ENCODE data around the gene POLR3K.
A peak's percentile ranks its signal among the peaks of the same experiment; 100 is the strongest.

POLR3K gene

GRCh38 chr16:65745-66144, 12.3 kb upstream of the POLR3K start (continued):
- peak; percentile 87 for TF ChIP-seq HIC1 (tag by site-specific recombination; IDR thresholded peaks at IDR 0.05)
- peak; percentile 98 for TF ChIP-seq CTCF (tag by site-specific recombination; IDR thresholded peaks at IDR 0.05)
- TF ChIP-seq ZBTB20 (tag by site-specific recombination; IDR thresholded peaks at IDR 0.05) = peak; percentile 82
- TF ChIP-seq ATF2 (tag by site-specific recombination; IDR thresholded peaks at IDR 0.05; ENCODE audit: low read depth) = no peak
- TF ChIP-seq ZNF10 (tag by site-specific recombination; IDR thresholded peaks at IDR 0.05) = 0 out of 2 replicates have a peak, but pooled peaks have one; percentile 48
- TF ChIP-seq ZNF335 (tag by site-specific recombination; conservative IDR thresholded peaks at IDR 0.05) = peak; percentile 83
- peak; percentile 40; the same call in 1 of the 2 replicates for TF ChIP-seq ZSCAN4 (tag by site-specific recombination; IDR thresholded peaks at IDR 0.05)
- TF ChIP-seq ZBTB17 (tag by site-specific recombination; IDR thresholded peaks at IDR 0.05) = peak; percentile 70
- TF ChIP-seq MEIS1 (CRISPR knock-in tag; IDR thresholded peaks at IDR 0.05; ENCODE audit: borderline replicate concordance) = no peak
- TF ChIP-seq BCL11B (tag by site-specific recombination; IDR thresholded peaks at IDR 0.05; ENCODE audit: low read depth) = 0 out of 2 replicates have a peak, but pooled peaks have one; percentile 52
- peak; percentile 45; the same call in 1 of the 2 replicates for TF ChIP-seq KLF17 (tag by site-specific recombination; IDR thresholded peaks at IDR 0.05)
- TF ChIP-seq OVOL3 (tag by site-specific recombination; IDR thresholded peaks at IDR 0.05) = no peak
- 0 out of 2 replicates have a peak, but pooled peaks have one; percentile 34 for TF ChIP-seq ZNF639 (tag by site-specific recombination; IDR thresholded peaks at IDR 0.05)
- TF ChIP-seq ZBTB8A (tag by site-specific recombination; IDR thresholded peaks at IDR 0.05) = peak; percentile 72
- TF ChIP-seq PRDM2 (tag by site-specific recombination; IDR thresholded peaks at IDR 0.05; ENCODE audit: borderline replicate concordance) = 0 out of 2 replicates have a peak, but pooled peaks have one; percentile 41
- no peak for TF ChIP-seq ZNF664 (tag by site-specific recombination; IDR thresholded peaks at IDR 0.05)
- peak; percentile 57; the same call in 1 of the 2 replicates for TF ChIP-seq PATZ1 (tag by site-specific recombination; IDR thresholded peaks at IDR 0.05)
- peak; percentile 63; the same call in 1 of the 2 replicates for TF ChIP-seq ZFP69B (tag by site-specific recombination; IDR thresholded peaks at IDR 0.05)
- peak; percentile 72; the same call in 1 of the 2 replicates for TF ChIP-seq ZFP37 (tag by site-specific recombination; IDR thresholded peaks at IDR 0.05)
- peak; percentile 71; the same call in 1 of the 2 replicates for TF ChIP-seq ZNF391 (tag by site-specific recombination; IDR thresholded peaks at IDR 0.05; ENCODE audit: borderline replicate concordance, low read depth)
- TF ChIP-seq ZNF239 (tag by site-specific recombination; IDR thresholded peaks at IDR 0.05) = no peak
- 0 out of 2 replicates have a peak, but pooled peaks have one; percentile 43 for TF ChIP-seq ZEB2 (tag by site-specific recombination; IDR thresholded peaks at IDR 0.05)

Data from HEK293 (cell line).